ENCODE data around the gene ATF7.

GRCh38 chr12:53627919-53628318, 1.7 kb upstream of the ATF7 start:
- no peak for TF ChIP-seq CTCF (IDR thresholded peaks at IDR 0.05)
- no peak for TF ChIP-seq POLR2AphosphoS5 (IDR thresholded peaks at IDR 0.05)
- TF ChIP-seq POLR2A (IDR thresholded peaks at IDR 0.05) = no peak
